Measurements from ENCODE around the gene SYNPR.

DNA sequence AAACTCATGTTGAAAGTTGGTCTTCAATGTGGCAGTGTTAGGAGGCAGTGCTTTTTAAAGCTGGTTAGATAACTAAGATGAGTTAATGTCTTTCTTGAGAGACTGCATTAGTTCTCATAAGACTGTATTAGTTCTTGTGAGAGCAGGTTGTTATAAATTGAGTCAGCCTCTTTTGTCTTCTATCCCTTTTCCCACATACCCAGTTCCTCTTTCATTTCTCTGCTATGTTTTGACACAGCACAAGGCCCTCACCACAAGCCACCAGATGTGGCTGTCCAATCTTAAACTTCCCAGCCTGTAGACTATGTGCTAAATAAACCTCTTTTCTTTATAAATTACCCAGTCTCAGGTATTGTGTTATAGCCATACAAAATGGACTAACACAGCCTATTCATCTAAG, 279.8 kb downstream of the SYNPR start:
- TF ChIP-seq, protein P1, sequence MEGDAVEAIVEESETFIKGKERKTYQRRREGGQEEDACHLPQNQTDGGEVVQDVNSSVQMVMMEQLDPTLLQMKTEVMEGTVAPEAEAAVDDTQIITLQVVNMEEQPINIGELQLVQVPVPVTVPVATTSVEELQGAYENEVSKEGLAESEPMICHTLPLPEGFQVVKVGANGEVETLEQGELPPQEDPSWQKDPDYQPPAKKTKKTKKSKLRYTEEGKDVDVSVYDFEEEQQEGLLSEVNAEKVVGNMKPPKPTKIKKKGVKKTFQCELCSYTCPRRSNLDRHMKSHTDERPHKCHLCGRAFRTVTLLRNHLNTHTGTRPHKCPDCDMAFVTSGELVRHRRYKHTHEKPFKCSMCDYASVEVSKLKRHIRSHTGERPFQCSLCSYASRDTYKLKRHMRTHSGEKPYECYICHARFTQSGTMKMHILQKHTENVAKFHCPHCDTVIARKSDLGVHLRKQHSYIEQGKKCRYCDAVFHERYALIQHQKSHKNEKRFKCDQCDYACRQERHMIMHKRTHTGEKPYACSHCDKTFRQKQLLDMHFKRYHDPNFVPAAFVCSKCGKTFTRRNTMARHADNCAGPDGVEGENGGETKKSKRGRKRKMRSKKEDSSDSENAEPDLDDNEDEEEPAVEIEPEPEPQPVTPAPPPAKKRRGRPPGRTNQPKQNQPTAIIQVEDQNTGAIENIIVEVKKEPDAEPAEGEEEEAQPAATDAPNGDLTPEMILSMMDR (IDR thresholded peaks at IDR 0.05): no peak
- no peak for TF ChIP-seq EP300 (IDR thresholded peaks at IDR 0.05; ENCODE audit: low read depth)
- TF ChIP-seq POLR2AphosphoS5 (IDR thresholded peaks at IDR 0.05): no peak
